ENCODE results near the gene FAM98B.

The FAM98B gene

DNA sequence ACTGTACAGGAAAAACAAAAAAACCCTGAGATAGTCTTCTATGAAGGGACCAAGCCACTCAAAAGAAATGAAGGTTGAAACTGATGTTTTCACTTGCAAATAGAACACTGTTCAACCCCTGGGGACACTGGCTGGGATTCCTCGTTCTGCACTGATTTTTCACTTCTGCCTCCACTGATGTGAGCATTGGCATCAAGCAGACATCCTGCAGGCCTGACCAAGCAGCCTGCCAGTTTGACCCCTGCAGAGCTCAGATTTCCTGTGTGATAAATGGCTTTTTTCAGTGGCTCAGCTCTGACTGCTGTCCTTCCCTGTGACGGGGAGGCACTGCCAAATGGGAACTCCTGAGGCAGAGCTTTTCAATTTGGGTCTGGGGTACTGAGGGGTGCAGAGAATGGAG, 60.7 kb downstream of the FAM98B start:
- ChIA-PET CTCF (interaction anchor here (0.8 kb wide), 1 partner anchor 176 kb away, joined by 3 read pairs; no protein-coding TSS in a partner anchor), POLR2A (no interaction called here)
- H3K36me3 ChIP-seq (ENCODE audit: control insufficient read depth in 2 of 2, insufficient read depth in 1 of 2, low read length in 2 of 2): no peaks in the 10 kb centered on the region
- H3K27ac ChIP-seq (ENCODE audit: extremely low read depth, low read depth, low read length): no peak overlapping the region
- H3K9me3 ChIP-seq (ENCODE audit: control insufficient read depth, insufficient read depth, low read depth, low read length): no peaks in the 10 kb centered on the region
- H3K4me1 ChIP-seq (ENCODE audit: control insufficient read depth, insufficient read depth, low read length): no peaks in the 10 kb centered on the region
- TF ChIP-seq ZNF544 (tag by site-specific recombination; IDR thresholded peaks at IDR 0.05): no peak
- no peak for TF ChIP-seq ZNF404 (tag by site-specific recombination; IDR thresholded peaks at IDR 0.05)
- TF ChIP-seq ZNF155 (tag by site-specific recombination; IDR thresholded peaks at IDR 0.05): no peak
- TF ChIP-seq, protein P1, sequence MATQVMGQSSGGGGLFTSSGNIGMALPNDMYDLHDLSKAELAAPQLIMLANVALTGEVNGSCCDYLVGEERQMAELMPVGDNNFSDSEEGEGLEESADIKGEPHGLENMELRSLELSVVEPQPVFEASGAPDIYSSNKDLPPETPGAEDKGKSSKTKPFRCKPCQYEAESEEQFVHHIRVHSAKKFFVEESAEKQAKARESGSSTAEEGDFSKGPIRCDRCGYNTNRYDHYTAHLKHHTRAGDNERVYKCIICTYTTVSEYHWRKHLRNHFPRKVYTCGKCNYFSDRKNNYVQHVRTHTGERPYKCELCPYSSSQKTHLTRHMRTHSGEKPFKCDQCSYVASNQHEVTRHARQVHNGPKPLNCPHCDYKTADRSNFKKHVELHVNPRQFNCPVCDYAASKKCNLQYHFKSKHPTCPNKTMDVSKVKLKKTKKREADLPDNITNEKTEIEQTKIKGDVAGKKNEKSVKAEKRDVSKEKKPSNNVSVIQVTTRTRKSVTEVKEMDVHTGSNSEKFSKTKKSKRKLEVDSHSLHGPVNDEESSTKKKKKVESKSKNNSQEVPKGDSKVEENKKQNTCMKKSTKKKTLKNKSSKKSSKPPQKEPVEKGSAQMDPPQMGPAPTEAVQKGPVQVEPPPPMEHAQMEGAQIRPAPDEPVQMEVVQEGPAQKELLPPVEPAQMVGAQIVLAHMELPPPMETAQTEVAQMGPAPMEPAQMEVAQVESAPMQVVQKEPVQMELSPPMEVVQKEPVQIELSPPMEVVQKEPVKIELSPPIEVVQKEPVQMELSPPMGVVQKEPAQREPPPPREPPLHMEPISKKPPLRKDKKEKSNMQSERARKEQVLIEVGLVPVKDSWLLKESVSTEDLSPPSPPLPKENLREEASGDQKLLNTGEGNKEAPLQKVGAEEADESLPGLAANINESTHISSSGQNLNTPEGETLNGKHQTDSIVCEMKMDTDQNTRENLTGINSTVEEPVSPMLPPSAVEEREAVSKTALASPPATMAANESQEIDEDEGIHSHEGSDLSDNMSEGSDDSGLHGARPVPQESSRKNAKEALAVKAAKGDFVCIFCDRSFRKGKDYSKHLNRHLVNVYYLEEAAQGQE (tag by site-specific recombination; IDR thresholded peaks at IDR 0.05): no peak
- TF ChIP-seq, protein P2, sequence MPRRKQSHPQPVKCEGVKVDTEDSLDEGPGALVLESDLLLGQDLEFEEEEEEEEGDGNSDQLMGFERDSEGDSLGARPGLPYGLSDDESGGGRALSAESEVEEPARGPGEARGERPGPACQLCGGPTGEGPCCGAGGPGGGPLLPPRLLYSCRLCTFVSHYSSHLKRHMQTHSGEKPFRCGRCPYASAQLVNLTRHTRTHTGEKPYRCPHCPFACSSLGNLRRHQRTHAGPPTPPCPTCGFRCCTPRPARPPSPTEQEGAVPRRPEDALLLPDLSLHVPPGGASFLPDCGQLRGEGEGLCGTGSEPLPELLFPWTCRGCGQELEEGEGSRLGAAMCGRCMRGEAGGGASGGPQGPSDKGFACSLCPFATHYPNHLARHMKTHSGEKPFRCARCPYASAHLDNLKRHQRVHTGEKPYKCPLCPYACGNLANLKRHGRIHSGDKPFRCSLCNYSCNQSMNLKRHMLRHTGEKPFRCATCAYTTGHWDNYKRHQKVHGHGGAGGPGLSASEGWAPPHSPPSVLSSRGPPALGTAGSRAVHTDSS (tag by site-specific recombination; IDR thresholded peaks at IDR 0.05): no peak
- no peak for TF ChIP-seq ZNF202 (tag by site-specific recombination; IDR thresholded peaks at IDR 0.05; ENCODE audit: borderline replicate concordance)
- TF ChIP-seq ZNF214 (tag by site-specific recombination; IDR thresholded peaks at IDR 0.05; ENCODE audit: borderline replicate concordance): no peak
- no peak for TF ChIP-seq ZNF654 (tag by site-specific recombination; IDR thresholded peaks at IDR 0.05; ENCODE audit: low read depth)
- no peak overlapping the region for H3K4me3 ChIP-seq (ENCODE audit: low read depth, low read length)

DNA sequence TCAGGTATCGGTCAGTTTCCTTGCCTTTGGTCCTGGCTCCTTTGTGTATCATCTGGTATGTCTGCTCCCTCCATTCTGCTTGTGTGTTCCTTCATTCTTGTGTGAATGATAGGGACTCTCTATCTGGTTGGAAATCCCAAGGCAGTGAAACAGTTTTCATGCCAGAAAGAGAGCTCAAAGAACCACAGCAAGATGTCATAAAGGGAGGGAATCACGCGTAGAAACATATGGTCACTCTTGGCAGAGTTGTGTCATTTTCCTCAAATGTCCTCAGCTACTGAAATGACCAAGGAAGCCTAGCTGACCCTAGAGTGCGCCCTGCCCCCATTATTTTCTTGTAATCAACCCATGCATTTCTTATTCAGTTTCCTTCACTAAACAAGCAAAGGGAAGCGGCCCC, 62.7 kb downstream of the FAM98B start:
- H3K36me3 ChIP-seq (ENCODE audit: control insufficient read depth in 2 of 2, insufficient read depth in 1 of 2, low read length in 2 of 2): no peaks in the 10 kb centered on the region
- CTCF ChIA-PET: interaction anchor here (1.2 to 1.3 kb wide), 3 partner anchors 47 to 183 kb away, joined by 4 read pairs; partner anchors contain the start of gene RASGRP1
- no peak overlapping the region for H3K27ac ChIP-seq (ENCODE audit: extremely low read depth, low read depth, low read length)
- no peaks in the 10 kb centered on the region for H3K4me1 ChIP-seq (ENCODE audit: control insufficient read depth, insufficient read depth, low read length)
- H3K9me3 ChIP-seq (ENCODE audit: control insufficient read depth, insufficient read depth, low read depth, low read length): no peaks in the 10 kb centered on the region
- H3K4me3 ChIP-seq (ENCODE audit: low read depth, low read length): no peak overlapping the region
- POLR2A ChIA-PET: no interaction called here
- no peak for TF ChIP-seq TRIM28 (IDR thresholded peaks at IDR 0.05; ENCODE audit: borderline replicate concordance, low read length)
- no peak for TF ChIP-seq ZNF560 (tag by site-specific recombination; IDR thresholded peaks at IDR 0.05; ENCODE audit: borderline replicate concordance)
- no peak for TF ChIP-seq ZNF514 (tag by site-specific recombination; IDR thresholded peaks at IDR 0.05)
- no peak for TF ChIP-seq MYNN (tag by site-specific recombination; IDR thresholded peaks at IDR 0.05; ENCODE audit: borderline replicate concordance)
- TF ChIP-seq GLIS1 (tag by site-specific recombination; IDR thresholded peaks at IDR 0.05): no peak
- TF ChIP-seq ZNF350 (tag by site-specific recombination; IDR thresholded peaks at IDR 0.05): no peak
- TF ChIP-seq ZNF16 (tag by site-specific recombination; IDR thresholded peaks at IDR 0.05; ENCODE audit: low read depth): no peak
- TF ChIP-seq, protein P3, sequence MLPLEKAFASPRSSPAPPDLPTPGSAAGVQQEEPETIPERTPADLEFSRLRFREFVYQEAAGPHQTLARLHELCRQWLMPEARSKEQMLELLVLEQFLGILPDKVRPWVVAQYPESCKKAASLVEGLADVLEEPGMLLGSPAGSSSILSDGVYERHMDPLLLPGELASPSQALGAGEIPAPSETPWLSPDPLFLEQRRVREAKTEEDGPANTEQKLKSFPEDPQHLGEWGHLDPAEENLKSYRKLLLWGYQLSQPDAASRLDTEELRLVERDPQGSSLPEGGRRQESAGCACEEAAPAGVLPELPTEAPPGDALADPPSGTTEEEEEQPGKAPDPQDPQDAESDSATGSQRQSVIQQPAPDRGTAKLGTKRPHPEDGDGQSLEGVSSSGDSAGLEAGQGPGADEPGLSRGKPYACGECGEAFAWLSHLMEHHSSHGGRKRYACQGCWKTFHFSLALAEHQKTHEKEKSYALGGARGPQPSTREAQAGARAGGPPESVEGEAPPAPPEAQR (tag by site-specific recombination; IDR thresholded peaks at IDR 0.05): no peak
- TF ChIP-seq ZFP3 (tag by site-specific recombination; IDR thresholded peaks at IDR 0.05; ENCODE audit: low read depth): no peak
- TF ChIP-seq, protein P4, sequence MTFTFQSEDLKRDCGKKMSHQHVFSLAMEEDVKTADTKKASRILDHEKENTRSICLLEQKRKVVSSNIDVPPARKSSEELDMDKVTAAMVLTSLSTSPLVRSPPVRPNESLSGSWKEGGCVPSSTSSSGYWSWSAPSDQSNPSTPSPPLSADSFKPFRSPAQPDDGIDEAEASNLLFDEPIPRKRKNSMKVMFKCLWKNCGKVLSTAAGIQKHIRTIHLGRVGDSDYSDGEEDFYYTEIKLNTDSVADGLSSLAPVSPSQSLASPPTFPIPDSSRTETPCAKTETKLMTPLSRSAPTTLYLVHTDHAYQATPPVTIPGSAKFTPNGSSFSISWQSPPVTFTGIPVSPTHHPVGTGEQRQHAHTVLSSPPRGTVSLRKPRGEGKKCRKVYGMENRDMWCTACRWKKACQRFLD (tag by site-specific recombination; IDR thresholded peaks at IDR 0.05): no peak
- TF ChIP-seq ZNF335 (tag by site-specific recombination; conservative IDR thresholded peaks at IDR 0.05): no peak
- no peak for TF ChIP-seq ZNF530 (tag by site-specific recombination; IDR thresholded peaks at IDR 0.05; ENCODE audit: low read depth)
- no peak for TF ChIP-seq ZNF529 (tag by site-specific recombination; IDR thresholded peaks at IDR 0.05; ENCODE audit: insufficient replicate concordance)
- TF ChIP-seq ZNF211 (tag by site-specific recombination; IDR thresholded peaks at IDR 0.05; ENCODE audit: low read depth): no peak
- TF ChIP-seq HOXC10 (CRISPR knock-in tag; IDR thresholded peaks at IDR 0.05): no peak
- TF ChIP-seq ZNF670 (tag by site-specific recombination; IDR thresholded peaks at IDR 0.05; ENCODE audit: low read depth): no peak
- TF ChIP-seq, protein P5, sequence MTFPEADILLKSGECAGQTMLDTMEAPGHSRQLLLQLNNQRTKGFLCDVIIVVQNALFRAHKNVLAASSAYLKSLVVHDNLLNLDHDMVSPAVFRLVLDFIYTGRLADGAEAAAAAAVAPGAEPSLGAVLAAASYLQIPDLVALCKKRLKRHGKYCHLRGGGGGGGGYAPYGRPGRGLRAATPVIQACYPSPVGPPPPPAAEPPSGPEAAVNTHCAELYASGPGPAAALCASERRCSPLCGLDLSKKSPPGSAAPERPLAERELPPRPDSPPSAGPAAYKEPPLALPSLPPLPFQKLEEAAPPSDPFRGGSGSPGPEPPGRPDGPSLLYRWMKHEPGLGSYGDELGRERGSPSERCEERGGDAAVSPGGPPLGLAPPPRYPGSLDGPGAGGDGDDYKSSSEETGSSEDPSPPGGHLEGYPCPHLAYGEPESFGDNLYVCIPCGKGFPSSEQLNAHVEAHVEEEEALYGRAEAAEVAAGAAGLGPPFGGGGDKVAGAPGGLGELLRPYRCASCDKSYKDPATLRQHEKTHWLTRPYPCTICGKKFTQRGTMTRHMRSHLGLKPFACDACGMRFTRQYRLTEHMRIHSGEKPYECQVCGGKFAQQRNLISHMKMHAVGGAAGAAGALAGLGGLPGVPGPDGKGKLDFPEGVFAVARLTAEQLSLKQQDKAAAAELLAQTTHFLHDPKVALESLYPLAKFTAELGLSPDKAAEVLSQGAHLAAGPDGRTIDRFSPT (tag by site-specific recombination; IDR thresholded peaks at IDR 0.05): no peak
- TF ChIP-seq HOXD13 (CRISPR knock-in tag; IDR thresholded peaks at IDR 0.05; ENCODE audit: borderline replicate concordance): no peak
- TF ChIP-seq ZNF292 (tag by site-specific recombination; IDR thresholded peaks at IDR 0.05; ENCODE audit: borderline replicate concordance, low read depth): no peak
